ENCODE measurements around the gene FBRSL1. TPM values are rescaled to one million over a fixed set of nuclear protein-coding genes. Genes with fewer than 3 reads are reported as not detected.

FBRSL1 gene
- total RNA-seq, 4 donors from 2014 or later, result 5.9 to 16.0 (median 9.4) TPM

DNA sequence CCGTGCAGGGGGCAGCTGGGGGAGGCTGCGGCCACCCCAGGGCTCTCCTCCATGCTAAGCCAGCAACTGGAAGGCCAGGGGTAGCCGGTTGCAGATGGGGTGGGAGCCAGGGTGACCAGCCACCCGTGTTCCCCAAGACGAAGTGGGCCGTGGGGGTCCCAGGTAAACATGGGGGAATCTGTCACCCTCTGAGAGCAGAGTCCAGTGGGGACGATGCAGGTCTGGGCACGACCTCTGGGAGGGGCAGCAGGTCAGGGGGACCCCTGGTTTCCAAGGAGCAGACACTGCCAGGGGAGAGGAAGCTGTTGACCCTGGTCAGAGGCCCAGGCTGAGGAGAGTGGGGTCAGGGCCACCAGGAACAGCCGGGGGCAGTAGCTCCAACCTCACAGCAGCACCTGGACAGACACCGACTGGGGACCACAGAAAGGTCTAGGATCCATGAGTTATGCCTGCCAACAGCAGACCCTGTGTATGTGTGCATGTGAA lies 35.0 kb upstream of the FBRSL1 start:
- DNase-seq (ENCODE audit: low spot score), result no peak
- no peak for ATAC-seq (ENCODE audit: low FRiP score)
- TF ChIP-seq, protein P1, sequence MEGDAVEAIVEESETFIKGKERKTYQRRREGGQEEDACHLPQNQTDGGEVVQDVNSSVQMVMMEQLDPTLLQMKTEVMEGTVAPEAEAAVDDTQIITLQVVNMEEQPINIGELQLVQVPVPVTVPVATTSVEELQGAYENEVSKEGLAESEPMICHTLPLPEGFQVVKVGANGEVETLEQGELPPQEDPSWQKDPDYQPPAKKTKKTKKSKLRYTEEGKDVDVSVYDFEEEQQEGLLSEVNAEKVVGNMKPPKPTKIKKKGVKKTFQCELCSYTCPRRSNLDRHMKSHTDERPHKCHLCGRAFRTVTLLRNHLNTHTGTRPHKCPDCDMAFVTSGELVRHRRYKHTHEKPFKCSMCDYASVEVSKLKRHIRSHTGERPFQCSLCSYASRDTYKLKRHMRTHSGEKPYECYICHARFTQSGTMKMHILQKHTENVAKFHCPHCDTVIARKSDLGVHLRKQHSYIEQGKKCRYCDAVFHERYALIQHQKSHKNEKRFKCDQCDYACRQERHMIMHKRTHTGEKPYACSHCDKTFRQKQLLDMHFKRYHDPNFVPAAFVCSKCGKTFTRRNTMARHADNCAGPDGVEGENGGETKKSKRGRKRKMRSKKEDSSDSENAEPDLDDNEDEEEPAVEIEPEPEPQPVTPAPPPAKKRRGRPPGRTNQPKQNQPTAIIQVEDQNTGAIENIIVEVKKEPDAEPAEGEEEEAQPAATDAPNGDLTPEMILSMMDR (IDR thresholded peaks at IDR 0.05), result no peak

DNA sequence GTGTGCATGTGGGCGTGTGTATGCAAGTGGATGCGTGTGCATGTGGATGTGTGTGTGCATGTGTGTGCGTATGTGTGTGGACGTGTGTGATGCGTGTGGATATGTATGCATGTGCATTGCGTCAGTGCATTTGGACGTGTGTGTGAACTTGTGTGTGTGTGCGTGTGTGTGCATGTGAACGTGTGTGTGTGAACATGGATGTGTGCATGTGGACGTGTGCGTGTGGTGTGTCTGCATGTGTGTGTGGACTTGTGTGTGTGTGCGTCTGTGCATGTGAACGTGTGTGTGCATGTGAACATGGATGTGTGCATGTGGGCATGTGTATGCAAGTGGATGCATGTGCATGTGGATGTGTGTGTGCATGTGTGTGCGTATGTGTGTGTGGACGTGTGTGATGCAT lies 34.4 kb upstream of the FBRSL1 start:
- TF ChIP-seq, protein P1 (IDR thresholded peaks at IDR 0.05), result no peak
- no peak for ATAC-seq (ENCODE audit: low FRiP score)

DNA sequence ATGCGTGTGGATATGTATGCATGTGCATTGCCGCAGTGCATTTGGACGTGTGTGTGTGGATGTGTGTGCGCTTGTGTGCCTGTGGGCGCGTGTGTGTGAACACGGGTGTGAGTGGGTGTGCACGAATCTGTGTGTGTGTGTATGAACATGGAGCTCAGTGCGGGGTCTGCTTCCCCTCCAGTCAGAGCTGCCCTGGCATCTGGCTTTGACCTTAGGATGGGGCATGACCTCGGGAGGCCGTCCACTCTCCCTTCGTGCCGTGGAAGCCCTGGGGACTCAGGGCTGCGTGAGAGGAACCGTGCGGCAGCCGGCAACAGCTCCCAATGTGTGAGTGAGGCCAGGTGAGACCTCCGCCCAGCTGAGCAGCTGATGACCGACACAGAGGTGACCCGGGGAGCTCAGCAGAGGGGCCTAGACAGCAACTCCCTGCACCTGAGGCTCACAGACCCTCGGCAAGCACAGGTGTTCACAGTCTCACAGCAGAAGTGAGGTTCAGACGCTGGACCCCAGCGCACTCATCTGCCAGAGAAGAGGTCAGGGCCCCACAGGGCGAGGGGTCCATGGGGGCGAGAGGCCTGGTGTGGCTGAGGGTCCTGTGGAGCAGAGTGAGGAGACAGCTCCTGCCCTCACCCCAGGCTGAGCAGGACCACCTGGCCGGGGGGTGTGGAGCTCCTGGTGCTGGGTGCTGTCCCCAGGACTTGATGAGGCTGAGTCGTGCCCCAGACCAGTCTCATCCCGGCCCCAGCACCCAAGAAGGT lies 33.6 kb upstream of the FBRSL1 start:
- TF ChIP-seq, protein P1 (IDR thresholded peaks at IDR 0.05), result no peak
- no peak for DNase-seq (ENCODE audit: low spot score)
- no peak for ATAC-seq (ENCODE audit: low FRiP score)

More for the DNA sequence above, 34.4 kb upstream of the FBRSL1 start:
- no peak for DNase-seq (ENCODE audit: low spot score)

DNA sequence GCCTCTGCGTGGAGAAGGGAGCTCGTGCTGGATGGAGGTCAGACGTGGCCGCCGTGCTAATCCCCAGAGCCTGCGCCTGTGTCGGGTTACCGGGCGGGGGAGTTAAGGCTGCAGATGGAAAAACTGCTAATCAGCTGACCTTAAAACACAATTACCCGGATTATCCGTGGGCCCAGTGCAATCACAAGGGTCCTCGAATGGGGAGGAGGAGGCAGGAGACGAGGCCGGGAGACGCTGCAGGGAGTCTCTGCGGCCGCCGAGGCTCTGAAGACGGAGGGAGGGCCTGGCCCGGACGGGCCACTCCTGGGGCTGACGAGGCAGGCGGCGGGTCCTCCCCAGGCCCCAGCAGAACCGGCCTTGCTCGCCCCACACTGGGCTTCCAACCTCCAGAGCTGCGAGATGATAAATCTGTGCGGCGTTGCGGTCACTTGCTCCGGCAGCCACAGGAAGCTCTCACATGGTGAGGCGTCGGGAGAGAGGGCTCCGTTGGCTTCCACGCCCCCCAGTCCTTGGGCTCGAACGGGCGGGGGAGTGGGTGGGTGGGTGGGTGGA lies 32.9 kb upstream of the FBRSL1 start:
- DNase-seq (ENCODE audit: low spot score), result no peak
- ATAC-seq (ENCODE audit: low FRiP score), result no peak
- TF ChIP-seq, protein P1 (IDR thresholded peaks at IDR 0.05), result no peak

DNA sequence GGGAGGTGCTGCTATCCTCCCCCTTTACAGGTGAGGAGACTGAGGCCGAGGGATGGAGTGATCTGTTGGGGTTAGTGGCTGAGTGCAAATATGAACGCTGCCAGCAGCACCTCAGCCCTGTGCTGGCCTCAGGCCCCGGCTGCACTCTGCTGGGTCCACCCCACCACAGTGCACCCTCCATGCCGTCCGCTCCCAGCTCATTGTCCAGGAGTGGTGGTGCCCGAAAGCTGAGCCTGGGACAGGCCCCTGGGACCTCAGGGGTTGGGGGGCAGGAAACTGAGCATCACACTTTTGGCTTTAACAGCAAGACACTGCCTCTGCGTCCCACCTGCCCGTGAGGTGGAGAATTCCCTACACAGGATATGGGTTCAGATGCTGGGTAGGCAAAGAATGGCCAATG lies 31.5 kb upstream of the FBRSL1 start:
- TF ChIP-seq, protein P1 (IDR thresholded peaks at IDR 0.05), result no peak
- no peak for DNase-seq (ENCODE audit: low spot score)
- no peak for ATAC-seq (ENCODE audit: low FRiP score)

DNA sequence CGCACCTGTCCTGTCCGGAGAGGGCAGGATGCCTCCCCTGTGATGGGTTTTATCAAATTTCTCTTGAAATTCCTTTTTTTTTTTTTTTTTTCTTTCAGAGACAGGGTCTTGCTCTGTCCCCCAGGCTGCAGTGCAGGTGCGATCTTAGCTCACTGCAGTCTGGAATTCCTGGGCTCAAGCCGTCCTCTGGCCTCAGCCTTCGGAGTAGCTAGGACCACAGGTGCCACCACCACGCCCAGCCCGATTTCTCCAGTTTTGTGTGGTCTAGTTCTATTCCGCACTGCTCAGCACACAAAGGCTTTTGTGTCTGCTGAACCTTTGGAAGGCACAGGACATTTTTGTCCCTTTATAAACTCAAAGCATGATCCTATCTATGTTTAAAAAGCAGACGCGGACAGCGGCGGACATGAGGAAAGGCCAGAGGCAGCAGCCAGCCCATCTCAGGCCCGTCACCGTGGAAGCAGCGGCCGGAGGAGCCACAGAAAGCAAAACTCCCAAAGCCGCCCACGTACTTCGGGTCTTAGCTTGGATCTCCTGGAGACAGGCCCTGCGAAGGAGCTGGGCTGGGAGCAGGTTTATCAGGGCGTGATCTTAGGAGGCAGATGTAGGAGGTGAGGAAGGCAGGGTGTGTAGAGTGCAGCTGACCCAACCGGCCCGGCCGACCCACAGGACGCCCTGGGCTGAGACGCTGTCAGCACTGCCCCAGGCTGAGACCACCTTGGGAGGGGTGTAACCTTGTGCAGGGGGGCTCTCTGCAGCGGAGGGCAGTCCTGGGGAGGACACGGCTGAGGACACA lies 30.9 kb upstream of the FBRSL1 start:
- TF ChIP-seq, protein P1 (IDR thresholded peaks at IDR 0.05), result no peak
- ATAC-seq (ENCODE audit: low FRiP score), result no peak
- no peak for DNase-seq (ENCODE audit: low spot score)
